Ascending aorta (tissue), 2 donors: ENCODE measurements around the gene RPL28. TPM values are rescaled to one million over a fixed set of nuclear protein-coding genes. Genes with fewer than 3 reads are reported as not detected.

ENCODE experiments used
- DNase-seq, 2 donors: peaks; one replicate each; pipeline ENCODE4 v3.0.0-alpha.2; 2019; ENCODE audit warnings: low spot score in 2 of 2
- H3K27ac ChIP-seq, 2 donors: fragments of 200-600 bp; sonication (generic); one replicate each; pipeline ENCODE4 v1.5.1; 2016 to 2017; ENCODE audit warnings: mild to moderate bottlenecking in 1 of 2
- H3K27me3 ChIP-seq: fragments of 200-600 bp; sonication (generic); one replicate; pipeline ENCODE4 v1.5.1; 2017
- H3K36me3 ChIP-seq, 2 donors: fragments of 200-600 bp; sonication (generic); one replicate each; pipeline ENCODE4 v1.5.1; 2016
- H3K4me1 ChIP-seq, 2 donors: fragments of 200-600 bp; sonication (generic); one replicate each; pipeline ENCODE4 v1.5.1; 2016 to 2017; ENCODE audit warnings: mild to moderate bottlenecking in 1 of 2
- H3K4me3 ChIP-seq, 2 donors: fragments of 200-600 bp; sonication (generic); one replicate each; pipeline ENCODE4 v1.5.1; 2016 to 2017; ENCODE audit warnings: mild to moderate bottlenecking in 1 of 2
- H3K9me3 ChIP-seq, 2 donors: fragments of 200-600 bp; sonication (generic); one replicate each; pipeline ENCODE4 v1.5.1; 2016
- CTCF ChIP-seq, 3 experiments: fragments of 200-600 bp in 2 of 3; fragments of 450-650 bp in 1 of 3; sonication (generic) in 2 of 3; IDR thresholded peaks; one replicate each; pipeline ENCODE4 v1.5.1; 2016 to 2019; ENCODE audit warnings: antibody characterized with exemption in 3 of 3, mild to moderate bottlenecking in 1 of 3, moderate library complexity in 1 of 3
- intact Hi-C: fragments of 100-400 bp; cut with DNase I; formaldehyde crosslinking; loops from one replicate; pipeline ENCODE4 v1.15.1; 2023
- total RNA-seq: library from RNA; depleted of rRNA; stranded (reverse); fragments of >200 nt; gene quantifications from one replicate; pipeline ENCODE4 v1.1.0, GENCODE V29; 2016

The RPL28 gene
- total RNA-seq = 542 TPM

GRCh38 chr19:55385724-55386492, at the start of gene RPL28:
Gene RPL28 (plus strand): TSS chr19:55385932. CDS start chr19:55386358, 426 bp downstream.
- H3K27ac ChIP-seq = peak within 1 kb of the TSS; percentile 92 to 93
- intact Hi-C loops = loop anchor here (1.0 to 10.0 kb wide), 8 partner anchors 21 to 261 kb away; partner anchors contain the start of genes CCDC106, HSPBP1, ISOC2 and KMT5C

GRCh38 chr19:55336101-55336500, 49.6 kb upstream of the RPL28 start:
- H3K27me3 ChIP-seq = no peaks in the 10 kb centered on the region
- TF ChIP-seq CTCF (IDR thresholded peaks at IDR 0.05) = no peak
- no peak for DNase-seq
- H3K36me3 ChIP-seq = no peaks in the 10 kb centered on the region
- H3K4me1 ChIP-seq = peaks cover 5 to 11% of the 10 kb centered on the region in 2 donors
- intact Hi-C loops = loop anchor here (5.0 kb wide), 1 partner anchor 141 kb away; the partner anchor contains the start of gene ZNF628
- no peak overlapping the region for H3K27ac ChIP-seq
- no peak overlapping the region for H3K4me3 ChIP-seq
- H3K9me3 ChIP-seq = no peaks in the 10 kb centered on the region

More at GRCh38 chr19:55385724-55386492, at the start of gene RPL28:
- no peaks in the 10 kb centered on the region for H3K9me3 ChIP-seq
- peaks cover 11 to 39% of the 10 kb centered on the region in 2 donors for H3K4me1 ChIP-seq
- H3K4me3 ChIP-seq = peak within 1 kb of the TSS; percentile 68 to 91
- peaks cover 28 to 32% of the 10 kb centered on the region in 2 donors for H3K36me3 ChIP-seq
- peak; percentile 92 to 99 for DNase-seq
- no peaks in the 10 kb centered on the region for H3K27me3 ChIP-seq
- no peak for TF ChIP-seq CTCF (IDR thresholded peaks at IDR 0.05)

DNA sequence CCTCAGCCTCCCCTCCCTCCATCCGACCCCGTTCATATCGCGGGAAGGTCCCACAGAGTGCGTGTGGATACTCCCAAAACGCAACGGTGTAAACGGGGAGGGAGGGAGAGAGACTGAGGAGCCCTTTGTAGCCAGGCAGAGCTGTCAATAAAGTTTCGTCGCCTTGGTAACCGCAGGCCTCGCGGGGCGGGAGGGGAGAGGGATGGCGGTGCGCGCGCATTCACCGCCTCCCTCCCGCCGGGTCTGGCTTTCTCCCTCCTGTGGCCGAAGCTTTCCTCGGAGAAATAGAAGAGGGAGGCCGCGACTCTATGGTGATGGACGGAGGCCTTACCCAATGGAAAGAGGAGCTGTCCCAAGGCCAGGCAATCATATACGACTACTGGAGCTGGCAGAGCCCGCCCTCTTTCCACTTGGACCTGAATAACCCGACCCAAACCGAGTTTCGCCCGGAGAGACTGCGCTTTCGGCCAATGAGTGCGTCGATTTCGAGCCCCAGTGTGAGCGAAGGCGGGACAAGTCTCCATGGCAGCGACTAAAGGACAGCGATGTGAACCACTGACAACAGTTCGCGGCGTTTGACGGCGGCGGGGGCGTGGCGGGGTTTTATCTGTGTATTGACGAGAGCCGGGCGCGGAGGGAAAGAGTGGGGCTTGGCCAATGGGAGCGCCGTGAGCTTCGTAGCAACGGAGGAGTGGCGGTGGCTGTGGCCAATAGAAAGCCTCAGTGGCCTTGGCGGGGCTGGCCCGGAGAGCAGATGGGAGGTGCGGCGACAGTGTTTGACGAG, 46.4 kb upstream of the RPL28 start, which contains the start of gene KMT5C:
KMT5C (plus strand) TSS at position 772 of the 784 bp plus-strand sequence. CDS start 2,061 bp downstream, outside the sequence.
- peak; percentile 100 for DNase-seq
- TF ChIP-seq CTCF (IDR thresholded peaks at IDR 0.05) = peak; percentile 33 to 50 (median 47)
- no peaks in the 10 kb centered on the region for H3K9me3 ChIP-seq
- peaks cover 12 to 13% of the 10 kb centered on the region in 2 donors for H3K36me3 ChIP-seq
- peaks cover 5 to 17% of the 10 kb centered on the region in 2 donors for H3K4me1 ChIP-seq
- intact Hi-C loops = loop anchor here (1.0 to 5.0 kb wide), 9 partner anchors 38 to 260 kb away; partner anchors contain the start of genes FIZ1, HSPBP1, PPP1R12C and PPP6R1
- H3K27ac ChIP-seq = peak within 1 kb of the TSS; percentile 72 to 89
- H3K27me3 ChIP-seq = no peaks in the 10 kb centered on the region
- peak within 1 kb of the TSS; percentile 82 to 84 for H3K4me3 ChIP-seq

- intact Hi-C loops = loop anchor here (1.0 to 5.0 kb wide), 9 partner anchors 39 to 259 kb away; partner anchors contain the start of genes FIZ1, HSPBP1, PPP1R12C and PPP6R1
Measured at GRCh38 chr19:55339889-55340783, 45.6 kb upstream of the RPL28 start.

More at GRCh38 chr19:55339889-55340783, 45.6 kb upstream of the RPL28 start:
- DNase-seq = no peak
- H3K9me3 ChIP-seq = no peaks in the 10 kb centered on the region
- H3K27ac ChIP-seq = peak overlapping the region; percentile 70 to 86
- peaks cover 12 to 13% of the 10 kb centered on the region in 2 donors for H3K36me3 ChIP-seq
- no peak for TF ChIP-seq CTCF (IDR thresholded peaks at IDR 0.05)
- H3K4me3 ChIP-seq = peak overlapping the region; percentile 82 to 84
- H3K27me3 ChIP-seq = no peaks in the 10 kb centered on the region
- peaks cover 5 to 17% of the 10 kb centered on the region in 2 donors for H3K4me1 ChIP-seq
